GM23338 (cell line): ENCODE data around the gene APC2.

Experiments used
- CREB1 ChIP-seq: fragments of 250-450 bp; sonication (Bioruptor Pico); IDR thresholded peaks from 2 replicates; pipeline ENCODE4 v1.5.0; 2020; ENCODE audit warnings: low read depth, mild to moderate bottlenecking, moderate library complexity
- EZH2 ChIP-seq: fragments of 200-600 bp; sonication (generic); IDR thresholded peaks from one replicate; pipeline ENCODE4 v1.8.0; 2017; ENCODE audit warnings: antibody characterized with exemption, mild to moderate bottlenecking, low read depth; ENCODE audit not compliant: unreplicated experiment
- EZH2phosphoT487 ChIP-seq: fragments of 200-600 bp; sonication (generic); IDR thresholded peaks from one replicate; pipeline ENCODE4 v1.8.1; 2018; ENCODE audit warnings: antibody characterized with exemption; ENCODE audit not compliant: unreplicated experiment
- JUNB ChIP-seq: IDR thresholded peaks from one replicate; pipeline ENCODE4 v1.6.1; 2016; ENCODE audit warnings: antibody characterized with exemption; ENCODE audit not compliant: unreplicated experiment
- POLR2AphosphoS5 ChIP-seq: IDR thresholded peaks from 2 replicates; pipeline ENCODE4 v1.6.1; 2016; ENCODE audit warnings: antibody characterized with exemption, low read depth
- REST ChIP-seq: IDR thresholded peaks from one replicate; pipeline ENCODE4 v1.6.1; 2018; ENCODE audit warnings: antibody characterized with exemption; ENCODE audit not compliant: unreplicated experiment
- STAT1 ChIP-seq: IDR thresholded peaks from one replicate; pipeline ENCODE4 v1.6.1; 2016; ENCODE audit warnings: antibody characterized with exemption; ENCODE audit not compliant: unreplicated experiment
- ZNF114 ChIP-seq: fragments of 250-450 bp; sonication (Bioruptor Pico); IDR thresholded peaks from 2 replicates; pipeline ENCODE4 v1.5.0; 2020; ENCODE audit warnings: mild to moderate bottlenecking, moderate library complexity
- ZNF331 ChIP-seq: fragments of 250-450 bp; sonication (Bioruptor Pico); IDR thresholded peaks from 2 replicates; pipeline ENCODE4 v1.5.0; 2020; ENCODE audit warnings: low read depth, mild to moderate bottlenecking, moderate library complexity
- TF ChIP-seq, protein P1 (sequence below), 2 experiments: fragments of 200-600 bp in 1 of 2; sonication (generic) in 1 of 2; conservative IDR thresholded peaks; 2 replicates each; pipeline versions ENCODE4 v1.5.1 to v1.6.1; 2016 to 2017; ENCODE audit warnings: antibody characterized with exemption in 2 of 2, low read depth in 2 of 2, mild to moderate bottlenecking in 2 of 2, moderate library complexity in 1 of 2
- TF ChIP-seq, protein P2 (sequence below): IDR thresholded peaks from 2 replicates; pipeline ENCODE4 v1.6.1; 2016; ENCODE audit warnings: antibody characterized with exemption
- TF ChIP-seq, protein P3 (sequence below): fragments of 250-450 bp; sonication (Bioruptor Pico); IDR thresholded peaks from 2 replicates; pipeline ENCODE4 v1.5.0; 2020; ENCODE audit warnings: mild to moderate bottlenecking, moderate library complexity

- TF ChIP-seq EZH2 = no peak
- TF ChIP-seq, protein P1, sequence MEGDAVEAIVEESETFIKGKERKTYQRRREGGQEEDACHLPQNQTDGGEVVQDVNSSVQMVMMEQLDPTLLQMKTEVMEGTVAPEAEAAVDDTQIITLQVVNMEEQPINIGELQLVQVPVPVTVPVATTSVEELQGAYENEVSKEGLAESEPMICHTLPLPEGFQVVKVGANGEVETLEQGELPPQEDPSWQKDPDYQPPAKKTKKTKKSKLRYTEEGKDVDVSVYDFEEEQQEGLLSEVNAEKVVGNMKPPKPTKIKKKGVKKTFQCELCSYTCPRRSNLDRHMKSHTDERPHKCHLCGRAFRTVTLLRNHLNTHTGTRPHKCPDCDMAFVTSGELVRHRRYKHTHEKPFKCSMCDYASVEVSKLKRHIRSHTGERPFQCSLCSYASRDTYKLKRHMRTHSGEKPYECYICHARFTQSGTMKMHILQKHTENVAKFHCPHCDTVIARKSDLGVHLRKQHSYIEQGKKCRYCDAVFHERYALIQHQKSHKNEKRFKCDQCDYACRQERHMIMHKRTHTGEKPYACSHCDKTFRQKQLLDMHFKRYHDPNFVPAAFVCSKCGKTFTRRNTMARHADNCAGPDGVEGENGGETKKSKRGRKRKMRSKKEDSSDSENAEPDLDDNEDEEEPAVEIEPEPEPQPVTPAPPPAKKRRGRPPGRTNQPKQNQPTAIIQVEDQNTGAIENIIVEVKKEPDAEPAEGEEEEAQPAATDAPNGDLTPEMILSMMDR (conservative IDR thresholded peaks at IDR 0.05; ENCODE audit: low read depth in 2 of 2) = no peak
- TF ChIP-seq POLR2AphosphoS5 = no peak
- no peak for TF ChIP-seq ZNF331 (CRISPR knock-in tag)
- TF ChIP-seq CREB1 = no peak
- TF ChIP-seq REST = no peak
- TF ChIP-seq JUNB = no peak
- TF ChIP-seq EZH2phosphoT487 = no peak
- TF ChIP-seq, protein P2, sequence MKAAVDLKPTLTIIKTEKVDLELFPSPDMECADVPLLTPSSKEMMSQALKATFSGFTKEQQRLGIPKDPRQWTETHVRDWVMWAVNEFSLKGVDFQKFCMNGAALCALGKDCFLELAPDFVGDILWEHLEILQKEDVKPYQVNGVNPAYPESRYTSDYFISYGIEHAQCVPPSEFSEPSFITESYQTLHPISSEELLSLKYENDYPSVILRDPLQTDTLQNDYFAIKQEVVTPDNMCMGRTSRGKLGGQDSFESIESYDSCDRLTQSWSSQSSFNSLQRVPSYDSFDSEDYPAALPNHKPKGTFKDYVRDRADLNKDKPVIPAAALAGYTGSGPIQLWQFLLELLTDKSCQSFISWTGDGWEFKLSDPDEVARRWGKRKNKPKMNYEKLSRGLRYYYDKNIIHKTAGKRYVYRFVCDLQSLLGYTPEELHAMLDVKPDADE = no peak
- no peak for TF ChIP-seq STAT1
- TF ChIP-seq, protein P3, sequence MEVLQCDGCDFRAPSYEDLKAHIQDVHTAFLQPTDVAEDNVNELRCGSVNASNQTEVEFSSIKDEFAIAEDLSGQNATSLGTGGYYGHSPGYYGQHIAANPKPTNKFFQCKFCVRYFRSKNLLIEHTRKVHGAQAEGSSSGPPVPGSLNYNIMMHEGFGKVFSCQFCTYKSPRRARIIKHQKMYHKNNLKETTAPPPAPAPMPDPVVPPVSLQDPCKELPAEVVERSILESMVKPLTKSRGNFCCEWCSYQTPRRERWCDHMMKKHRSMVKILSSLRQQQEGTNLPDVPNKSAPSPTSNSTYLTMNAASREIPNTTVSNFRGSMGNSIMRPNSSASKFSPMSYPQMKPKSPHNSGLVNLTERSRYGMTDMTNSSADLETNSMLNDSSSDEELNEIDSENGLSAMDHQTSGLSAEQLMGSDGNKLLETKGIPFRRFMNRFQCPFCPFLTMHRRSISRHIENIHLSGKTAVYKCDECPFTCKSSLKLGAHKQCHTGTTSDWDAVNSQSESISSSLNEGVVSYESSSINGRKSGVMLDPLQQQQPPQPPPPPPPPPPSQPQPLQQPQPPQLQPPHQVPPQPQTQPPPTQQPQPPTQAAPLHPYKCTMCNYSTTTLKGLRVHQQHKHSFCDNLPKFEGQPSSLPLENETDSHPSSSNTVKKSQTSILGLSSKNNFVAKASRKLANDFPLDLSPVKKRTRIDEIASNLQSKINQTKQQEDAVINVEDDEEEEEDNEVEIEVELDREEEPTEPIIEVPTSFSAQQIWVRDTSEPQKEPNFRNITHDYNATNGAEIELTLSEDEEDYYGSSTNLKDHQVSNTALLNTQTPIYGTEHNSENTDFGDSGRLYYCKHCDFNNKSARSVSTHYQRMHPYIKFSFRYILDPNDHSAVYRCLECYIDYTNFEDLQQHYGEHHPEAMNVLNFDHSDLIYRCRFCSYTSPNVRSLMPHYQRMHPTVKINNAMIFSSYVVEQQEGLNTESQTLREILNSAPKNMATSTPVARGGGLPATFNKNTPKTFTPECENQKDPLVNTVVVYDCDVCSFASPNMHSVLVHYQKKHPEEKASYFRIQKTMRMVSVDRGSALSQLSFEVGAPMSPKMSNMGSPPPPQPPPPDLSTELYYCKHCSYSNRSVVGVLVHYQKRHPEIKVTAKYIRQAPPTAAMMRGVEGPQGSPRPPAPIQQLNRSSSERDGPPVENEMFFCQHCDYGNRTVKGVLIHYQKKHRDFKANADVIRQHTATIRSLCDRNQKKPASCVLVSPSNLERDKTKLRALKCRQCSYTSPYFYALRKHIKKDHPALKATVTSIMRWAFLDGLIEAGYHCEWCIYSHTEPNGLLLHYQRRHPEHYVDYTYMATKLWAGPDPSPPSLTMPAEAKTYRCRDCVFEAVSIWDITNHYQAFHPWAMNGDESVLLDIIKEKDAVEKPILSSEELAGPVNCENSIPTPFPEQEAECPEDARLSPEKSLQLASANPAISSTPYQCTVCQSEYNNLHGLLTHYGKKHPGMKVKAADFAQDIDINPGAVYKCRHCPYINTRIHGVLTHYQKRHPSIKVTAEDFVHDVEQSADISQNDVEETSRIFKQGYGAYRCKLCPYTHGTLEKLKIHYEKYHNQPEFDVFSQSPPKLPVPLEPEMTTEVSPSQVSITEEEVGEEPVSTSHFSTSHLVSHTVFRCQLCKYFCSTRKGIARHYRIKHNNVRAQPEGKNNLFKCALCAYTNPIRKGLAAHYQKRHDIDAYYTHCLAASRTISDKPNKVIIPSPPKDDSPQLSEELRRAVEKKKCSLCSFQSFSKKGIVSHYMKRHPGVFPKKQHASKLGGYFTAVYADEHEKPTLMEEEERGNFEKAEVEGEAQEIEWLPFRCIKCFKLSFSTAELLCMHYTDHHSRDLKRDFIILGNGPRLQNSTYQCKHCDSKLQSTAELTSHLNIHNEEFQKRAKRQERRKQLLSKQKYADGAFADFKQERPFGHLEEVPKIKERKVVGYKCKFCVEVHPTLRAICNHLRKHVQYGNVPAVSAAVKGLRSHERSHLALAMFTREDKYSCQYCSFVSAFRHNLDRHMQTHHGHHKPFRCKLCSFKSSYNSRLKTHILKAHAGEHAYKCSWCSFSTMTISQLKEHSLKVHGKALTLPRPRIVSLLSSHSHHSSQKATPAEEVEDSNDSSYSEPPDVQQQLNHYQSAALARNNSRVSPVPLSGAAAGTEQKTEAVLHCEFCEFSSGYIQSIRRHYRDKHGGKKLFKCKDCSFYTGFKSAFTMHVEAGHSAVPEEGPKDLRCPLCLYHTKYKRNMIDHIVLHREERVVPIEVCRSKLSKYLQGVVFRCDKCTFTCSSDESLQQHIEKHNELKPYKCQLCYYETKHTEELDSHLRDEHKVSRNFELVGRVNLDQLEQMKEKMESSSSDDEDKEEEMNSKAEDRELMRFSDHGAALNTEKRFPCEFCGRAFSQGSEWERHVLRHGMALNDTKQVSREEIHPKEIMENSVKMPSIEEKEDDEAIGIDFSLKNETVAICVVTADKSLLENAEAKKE = no peak
- TF ChIP-seq ZNF114 = no peak
Measured at GRCh38 chr19:1411255-1412191, 38.4 kb upstream of the APC2 start.
